ENCODE measurements around the gene MKNK1.

Gene MKNK1

GRCh38 chr1:46519209-46519608 lies 84.9 kb downstream of the MKNK1 start:
- H3F3A ChIP-seq (ENCODE audit: control insufficient read depth, insufficient read depth): no peaks in the 10 kb centered on the region
- no peaks in the 10 kb centered on the region for H3K4me1 ChIP-seq (ENCODE audit: control insufficient read depth, low read length)
- TF ChIP-seq EZH2phosphoT487 (IDR thresholded peaks at IDR 0.05; ENCODE audit: borderline replicate concordance, low read length) (no peak), CTCF (IDR thresholded peaks at IDR 0.05; ENCODE audit: low read depth, low read length, poor library complexity, severe bottlenecking) (no peak)
- no peak overlapping the region for H3K4me3 ChIP-seq (ENCODE audit: low read length)
- H3K27me3 ChIP-seq (ENCODE audit: control insufficient read depth, low read length): peaks cover 45% of the 10 kb centered on the region
- H3K4me2 ChIP-seq (ENCODE audit: low read length): no peak overlapping the region
- no peaks in the 10 kb centered on the region for H3K9me3 ChIP-seq (ENCODE audit: control insufficient read depth, insufficient read depth, low read length)
- no peaks in the 10 kb centered on the region for H3K9me2 ChIP-seq (replicated peaks; ENCODE audit: control insufficient read depth, low read length)
- H3K36me3 ChIP-seq (ENCODE audit: control insufficient read depth, low read length): no peaks in the 10 kb centered on the region
- no peak overlapping the region for H3K27ac ChIP-seq (ENCODE audit: low read depth, low read length)
- no peaks in the 10 kb centered on the region; the same call in 1 of the 2 replicates for H4K20me1 ChIP-seq (ENCODE audit: control insufficient read depth, insufficient read depth, low read depth, low read length)
- no peaks in the 10 kb centered on the region for H3K79me2 ChIP-seq (ENCODE audit: control insufficient read depth, low read length)

GRCh38 chr1:46517932-46518498 lies 86.1 kb downstream of the MKNK1 start:
- no peak for TF ChIP-seq CTCF (IDR thresholded peaks at IDR 0.05; ENCODE audit: low read depth, low read length, poor library complexity, severe bottlenecking)
- TF ChIP-seq EZH2phosphoT487 (IDR thresholded peaks at IDR 0.05; ENCODE audit: borderline replicate concordance, low read length): no peak
- Histone ChIP-seq H3F3A (ENCODE audit: control insufficient read depth, insufficient read depth) (no peaks in the 10 kb centered on the region), H3K27me3 (ENCODE audit: control insufficient read depth, low read length) (peaks cover 41% of the 10 kb centered on the region), H3K4me2 (ENCODE audit: low read length) (no peak overlapping the region), H3K4me1 (ENCODE audit: control insufficient read depth, low read length) (no peaks in the 10 kb centered on the region), H4K20me1 (ENCODE audit: control insufficient read depth, insufficient read depth, low read depth, low read length) (no peaks in the 10 kb centered on the region; the same call in 1 of the 2 replicates), H3K79me2 (ENCODE audit: control insufficient read depth, low read length) (no peaks in the 10 kb centered on the region), H3K4me3 (ENCODE audit: low read length) (no peak overlapping the region), H3K36me3 (ENCODE audit: control insufficient read depth, low read length) (no peaks in the 10 kb centered on the region), H3K27ac (ENCODE audit: low read depth, low read length) (no peak overlapping the region), H3K9me3 (ENCODE audit: control insufficient read depth, insufficient read depth, low read length) (no peaks in the 10 kb centered on the region), H3K9me2 (replicated peaks; ENCODE audit: control insufficient read depth, low read length) (no peaks in the 10 kb centered on the region)

GRCh38 chr1:46517010-46517600 lies 87.0 kb downstream of the MKNK1 start:
- H3K27me3 ChIP-seq (ENCODE audit: control insufficient read depth, low read length): peaks cover 32% of the 10 kb centered on the region
- H3K9me3 ChIP-seq (ENCODE audit: control insufficient read depth, insufficient read depth, low read length): no peaks in the 10 kb centered on the region
- no peak overlapping the region for H3K4me2 ChIP-seq (ENCODE audit: low read length)
- H3K9me2 ChIP-seq (replicated peaks; ENCODE audit: control insufficient read depth, low read length): no peaks in the 10 kb centered on the region
- no peaks in the 10 kb centered on the region for H3F3A ChIP-seq (ENCODE audit: control insufficient read depth, insufficient read depth)
- TF ChIP-seq CTCF (IDR thresholded peaks at IDR 0.05; ENCODE audit: low read depth, low read length, poor library complexity, severe bottlenecking): no peak
- H3K27ac ChIP-seq (ENCODE audit: low read depth, low read length): no peak overlapping the region
- no peak overlapping the region for H3K4me3 ChIP-seq (ENCODE audit: low read length)
- no peaks in the 10 kb centered on the region for H3K79me2 ChIP-seq (ENCODE audit: control insufficient read depth, low read length)
- H3K36me3 ChIP-seq (ENCODE audit: control insufficient read depth, low read length): no peaks in the 10 kb centered on the region
- H4K20me1 ChIP-seq (ENCODE audit: control insufficient read depth, insufficient read depth, low read depth, low read length): no peaks in the 10 kb centered on the region; the same call in 1 of the 2 replicates
- H3K4me1 ChIP-seq (ENCODE audit: control insufficient read depth, low read length): no peaks in the 10 kb centered on the region

Measured in DOHH2 (cell line).